ENCODE measurements around the gene TARBP2.
A peak's percentile ranks its signal among the peaks of the same experiment; 100 is the strongest.
"Not testable (repeated sequence)": the region's sequence is repeated elsewhere in the genome, so short reads cannot be mapped to it uniquely, and the experiment has no call there.

The TARBP2 gene

GRCh38 chr12:53539526-53539925 is 38.4 kb downstream of the TARBP2 start:
- peak overlapping the region; percentile 99 for H3K27ac ChIP-seq
- no peak for TF ChIP-seq CTCF (conservative IDR thresholded peaks at IDR 0.05)

DNA sequence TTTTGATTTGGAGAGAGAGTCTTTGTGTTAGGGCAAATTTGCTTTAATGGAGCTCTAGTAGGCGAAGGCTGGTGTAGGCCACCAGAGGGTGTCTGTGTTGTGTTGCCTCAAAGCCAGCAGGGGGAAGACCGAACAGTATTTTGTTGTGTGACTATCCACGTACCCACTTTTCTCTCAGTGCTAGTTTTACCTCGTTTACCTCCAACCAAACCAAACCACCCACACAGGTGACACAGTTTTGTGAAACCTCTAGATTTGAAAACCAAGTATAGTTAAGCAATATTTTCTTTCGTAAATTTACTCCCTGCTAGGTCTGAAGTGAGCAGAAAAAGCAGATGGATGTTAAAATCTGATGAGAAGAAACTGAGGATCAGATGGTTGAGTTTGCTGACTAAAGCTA is 42.5 kb downstream of the TARBP2 start:
- peak overlapping the region; percentile 99 for H3K27ac ChIP-seq
- TF ChIP-seq CTCF (conservative IDR thresholded peaks at IDR 0.05), result peak; percentile 95

DNA sequence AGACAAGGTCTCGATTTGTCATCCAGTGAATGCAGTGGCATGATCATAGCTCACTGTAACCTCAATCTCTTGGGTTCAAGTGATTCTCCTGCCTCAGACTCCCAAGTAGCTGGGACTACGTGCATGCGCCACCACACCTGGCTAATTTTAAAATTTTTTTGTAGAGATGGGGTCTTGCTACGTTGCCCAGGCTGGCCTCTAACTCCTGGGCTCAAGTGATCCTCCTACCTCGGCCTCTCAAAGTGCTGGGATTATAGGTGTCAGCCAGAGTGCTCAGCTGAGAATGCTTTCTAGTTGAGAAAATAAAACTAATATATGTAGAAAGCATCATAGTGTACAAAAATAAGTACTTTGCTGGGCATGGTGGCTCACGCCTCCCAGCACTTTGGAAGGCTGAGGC is 47.3 kb downstream of the TARBP2 start:
- H3K27ac ChIP-seq, result not testable (repeated sequence)

GRCh38 chr12:53550131-53550530 is 49.0 kb downstream of the TARBP2 start:
- H3K27ac ChIP-seq, result not testable (repeated sequence)

DNA sequence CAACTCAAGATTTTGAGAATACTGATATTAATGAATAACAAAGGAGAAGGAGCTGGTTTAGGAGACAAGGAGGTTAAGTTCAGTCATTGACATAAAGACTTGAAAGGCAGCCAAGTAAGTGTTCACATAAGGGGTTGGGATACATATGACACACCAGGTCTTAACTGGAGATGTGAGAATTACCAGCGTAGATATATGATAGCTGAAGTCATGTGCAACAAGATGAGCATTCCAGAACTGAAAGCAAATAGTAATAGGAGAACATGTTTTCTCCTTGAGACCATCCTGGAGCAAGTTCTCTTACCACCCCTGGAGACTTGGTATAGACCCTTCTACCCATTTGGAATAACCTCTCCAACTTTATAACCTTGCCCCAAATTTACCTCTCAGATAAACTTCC is 49.5 kb downstream of the TARBP2 start:
- TF ChIP-seq CTCF (conservative IDR thresholded peaks at IDR 0.05), result no peak
- no peak overlapping the region for H3K27ac ChIP-seq

DNA sequence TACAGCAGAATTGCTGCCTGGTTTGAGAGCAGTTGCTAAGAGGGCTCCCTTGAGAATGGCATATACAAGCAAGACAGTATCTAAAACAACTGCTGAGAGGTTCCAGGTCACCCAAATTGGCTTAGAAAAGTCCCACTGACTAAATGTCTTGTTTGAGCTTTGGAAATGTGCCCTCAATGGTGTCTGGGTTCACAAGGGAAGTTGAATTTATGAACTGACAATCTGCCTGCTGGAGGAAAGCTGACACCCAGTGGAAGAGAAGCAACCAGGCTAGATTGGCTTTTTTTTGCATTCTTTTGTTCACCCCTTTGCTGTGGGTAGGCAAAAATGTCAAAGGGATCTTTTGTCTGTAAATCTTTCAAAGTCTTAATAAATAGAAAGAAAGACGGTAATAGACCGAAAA is 50.8 kb downstream of the TARBP2 start:
- H3K27ac ChIP-seq, result no peak overlapping the region
- no peak for TF ChIP-seq CTCF (conservative IDR thresholded peaks at IDR 0.05)

DNA sequence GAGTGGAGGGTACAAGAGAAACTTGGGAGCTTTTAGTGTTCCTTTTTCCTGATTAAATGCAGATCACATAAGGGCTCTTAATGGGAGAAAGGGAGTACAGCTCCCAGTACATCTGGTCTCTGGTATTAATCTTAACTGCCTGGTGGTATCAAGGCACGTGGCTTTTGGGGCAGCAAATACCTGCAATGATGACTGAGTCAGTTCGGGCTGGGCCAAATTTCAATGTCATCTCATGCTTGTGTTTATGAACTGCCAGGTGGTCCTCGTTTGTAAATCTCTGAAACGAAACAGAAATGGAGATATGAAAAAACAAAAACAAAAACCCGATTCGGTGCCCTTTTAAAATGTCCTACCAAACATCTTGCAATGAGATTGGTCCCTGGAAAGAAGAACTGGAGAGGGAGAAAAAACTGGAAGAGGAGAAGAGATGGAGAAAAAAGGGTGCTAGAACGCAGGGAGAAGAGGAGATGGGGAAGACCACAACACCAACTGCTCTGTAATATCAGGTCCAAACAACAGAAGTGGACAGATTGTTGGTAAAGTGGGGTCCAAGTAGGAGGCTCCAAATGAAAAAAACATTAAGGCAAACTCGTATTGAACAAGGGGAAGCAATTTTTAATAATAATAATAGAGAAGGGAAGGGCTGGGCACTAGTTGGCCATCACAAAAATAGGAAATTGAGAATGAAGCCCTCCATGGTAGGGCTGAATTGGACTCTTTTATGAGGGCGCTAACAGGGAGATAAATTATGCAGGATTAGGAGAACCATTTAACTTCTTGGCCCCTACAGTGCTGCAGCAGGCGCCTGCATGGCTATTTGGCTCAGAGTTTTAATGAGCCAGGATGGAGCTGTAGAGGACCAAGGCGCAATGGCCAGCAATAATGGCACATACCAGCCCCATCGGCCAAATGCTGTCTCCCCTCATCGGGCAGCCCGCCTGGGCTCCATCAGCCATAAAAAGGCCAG is 51.6 kb downstream of the TARBP2 start:
- H3K27ac ChIP-seq, result no peak overlapping the region
- no peak for TF ChIP-seq CTCF (conservative IDR thresholded peaks at IDR 0.05)

Measured in VCaP (cell line).